ENCODE measurements around the gene SHROOM3.

DNA sequence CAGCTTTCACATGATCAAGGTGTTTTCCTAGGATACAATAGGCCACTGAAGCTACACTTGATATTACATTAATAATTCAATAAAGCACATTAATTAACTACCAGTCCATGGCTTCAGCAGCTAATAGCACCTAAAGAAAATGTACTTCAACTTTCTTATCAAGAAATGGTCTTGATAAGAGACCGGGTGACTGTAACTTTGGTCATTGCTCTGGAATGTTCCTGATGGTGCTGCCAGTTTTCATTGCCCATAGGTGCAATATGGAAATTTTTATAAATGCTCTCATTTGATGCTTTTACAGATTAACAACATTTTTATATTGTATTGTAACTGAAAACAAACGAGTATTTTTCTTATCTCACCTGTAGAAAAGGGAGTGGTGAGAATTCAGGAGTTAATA lies 165.4 kb downstream of the SHROOM3 start:
- TF ChIP-seq POLR2A (IDR thresholded peaks at IDR 0.05) (no peak), CTCF (IDR thresholded peaks at IDR 0.05) (no peak), POLR2AphosphoS5 (IDR thresholded peaks at IDR 0.05; ENCODE audit: insufficient read depth in 1 of 2, low read depth in 1 of 2) (no peak)
